A549 (cell line): ENCODE measurements around the gene AMN. TPM values are rescaled to one million over a fixed set of nuclear protein-coding genes. Genes with fewer than 3 reads are reported as not detected.

Experiments
- ATAC-seq, 2 experiments: fragments of 200-7000 bp in 1 of 2; fragments of >200 bp in 1 of 2; cut with Nextera tagmentation in 1 of 2; cut with Tn5 transposase in 1 of 2; 3 replicates each; pipeline versions ENCODE4 v1.8.0 to v1.9.1; 2018 to 2020; ENCODE audit warnings: mild to moderate bottlenecking in 1 of 2, moderate library complexity in 1 of 2
- CTCF ChIA-PET: fragments of 300-600 bp; sonication (Branson Sonifier 250); formaldehyde crosslinking; extraction: SDS; loops from one replicate; lab custom pipeline; 2021; ENCODE audit warnings: antibody characterized with exemption, inconsistent platforms; lab: Yijun Ruan, JAX
- POLR2A ChIA-PET: fragments of 350-600 bp; formaldehyde crosslinking; extraction: SDS; loops from one replicate; lab custom pipeline; 2021; ENCODE audit warnings: antibody characterized with exemption, inconsistent platforms; lab: Yijun Ruan, JAX
- DNase-seq, 2 experiments: peaks; one replicate each; pipeline versions ENCODE4 v3.0.0 to v3.0.0-alpha.2; 2011 to 2016; ENCODE audit warnings: low read depth in 1 of 2, low spot score in 1 of 2
- FAIRE-seq: peaks from 2 replicates; lab custom pipeline; 2011; peaks lifted over from hg19 to GRCh38; lab: Jason Lieb, UNC
- H3K27ac ChIP-seq, 2 experiments: fragments of >200 bp; sonication (Bioruptor Twin); formaldehyde crosslinking; 3 replicates each; pipeline ENCODE4 v1.5.1; 2016 to 2017
- H3K4me1 ChIP-seq: fragments of >200 bp; sonication (Bioruptor Twin); formaldehyde crosslinking; 3 replicates; pipeline ENCODE4 v1.6.1; 2016
- H3K4me2 ChIP-seq: fragments of >200 bp; sonication (Bioruptor Twin); formaldehyde crosslinking; 3 replicates; pipeline ENCODE4 v1.6.1; 2016
- H3K4me3 ChIP-seq: fragments of >200 bp; sonication (Bioruptor Twin); formaldehyde crosslinking; 3 replicates; pipeline ENCODE4 v1.5.1; 2016
- H3K9me3 ChIP-seq: fragments of >200 bp; sonication (Bioruptor Twin); formaldehyde crosslinking; 3 replicates; pipeline ENCODE4 v1.6.1; 2016
- BCL3 ChIP-seq: fragments of >200 bp; sonication (Bioruptor Twin); formaldehyde crosslinking; IDR thresholded peaks from 3 replicates; pipeline ENCODE4 v1.6.1; 2016
- CBX2 ChIP-seq: fragments of 200-600 bp; sonication (generic); IDR thresholded peaks from 2 replicates; pipeline ENCODE4 v1.6.1; 2016; ENCODE audit warnings: low read depth, mild to moderate bottlenecking, borderline replicate concordance
- CHD2 ChIP-seq: fragments of 150-350 bp; IDR thresholded peaks from 2 replicates; pipeline ENCODE4 v1.6.1; 2014; ENCODE audit warnings: low read length; ENCODE audit not compliant: partially characterized antibody
- FOSL2 ChIP-seq, 2 experiments: fragments of 450-650 bp in 1 of 2; fragments of >200 bp in 1 of 2; sonication (Bioruptor Twin) in 1 of 2; formaldehyde crosslinking; IDR thresholded peaks; 2 replicates each; pipeline versions ENCODE4 v1.5.0 to v1.6.1; 2016 to 2020; ENCODE audit warnings: mild to moderate bottlenecking in 1 of 2, moderate library complexity in 1 of 2
- FOXS1 ChIP-seq: fragments of 250-450 bp; sonication (Bioruptor Pico); IDR thresholded peaks from 2 replicates; pipeline ENCODE4 v1.5.0; 2020; ENCODE audit warnings: mild to moderate bottlenecking, moderate library complexity
- GATA3 ChIP-seq: IDR thresholded peaks from 2 replicates; pipeline ENCODE4 v1.6.1; 2012; ENCODE audit warnings: borderline replicate concordance
- HDAC2 ChIP-seq: fragments of 200-600 bp; sonication (generic); IDR thresholded peaks from 2 replicates; pipeline ENCODE4 v1.6.1; 2016
- HMGXB4 ChIP-seq: fragments of 250-450 bp; sonication (Bioruptor Pico); IDR thresholded peaks from 2 replicates; pipeline ENCODE4 v1.5.0; 2021; ENCODE audit warnings: mild to moderate bottlenecking, moderate library complexity, borderline replicate concordance
- HOXA7 ChIP-seq: fragments of 250-450 bp; sonication (Bioruptor Pico); IDR thresholded peaks from 2 replicates; pipeline ENCODE4 v1.5.0; 2020; ENCODE audit warnings: mild to moderate bottlenecking, moderate library complexity
- HOXB5 ChIP-seq: fragments of 250-450 bp; sonication (Bioruptor Pico); IDR thresholded peaks from 2 replicates; pipeline ENCODE4 v1.5.0; 2020; ENCODE audit warnings: mild to moderate bottlenecking, moderate library complexity
- JUN ChIP-seq, 2 experiments: fragments of >200 bp; sonication (Bioruptor Twin); formaldehyde crosslinking; IDR thresholded peaks; 2 replicates in 1 of 2; 3 replicates in 1 of 2; pipeline ENCODE4 v1.6.1; 2016 to 2017
- KDM1A ChIP-seq: fragments of 200-600 bp; sonication (generic); IDR thresholded peaks from 2 replicates; pipeline ENCODE4 v1.6.1; 2016; ENCODE audit warnings: low read depth, mild to moderate bottlenecking
- MAFK ChIP-seq: fragments of 450-650 bp; IDR thresholded peaks from 2 replicates; pipeline ENCODE4 v1.6.1; 2014; ENCODE audit not compliant: partially characterized antibody
- MYC ChIP-seq: IDR thresholded peaks from 2 replicates; pipeline ENCODE4 v1.6.1; 2012; ENCODE audit warnings: mild to moderate bottlenecking, inconsistent platforms, low read length, improper control_type of control experiment, borderline replicate concordance
- NFE2L2 ChIP-seq: fragments of 150-350 bp; conservative IDR thresholded peaks from 2 replicates; pipeline ENCODE4 v1.6.1; 2014; ENCODE audit warnings: low read length
- PHF8 ChIP-seq: fragments of 200-600 bp; sonication (generic); IDR thresholded peaks from 2 replicates; pipeline ENCODE4 v1.6.1; 2016; ENCODE audit warnings: low read depth, mild to moderate bottlenecking, antibody characterized with exemption, moderate library complexity, borderline replicate concordance
- POLR2A ChIP-seq: IDR thresholded peaks from 2 replicates; pipeline ENCODE4 v1.6.1; 2012; ENCODE audit warnings: mild to moderate bottlenecking, low read length
- POLR2AphosphoS2 ChIP-seq: conservative IDR thresholded peaks from 2 replicates; pipeline ENCODE4 v1.6.1; 2012; ENCODE audit warnings: low read length, improper control_type of control experiment, inconsistent platforms
- RARB ChIP-seq: fragments of 250-450 bp; sonication (Bioruptor Pico); IDR thresholded peaks from 2 replicates; pipeline ENCODE4 v1.8.0; 2021; ENCODE audit warnings: mild to moderate bottlenecking, moderate library complexity
- ZSCAN20 ChIP-seq: fragments of 250-450 bp; sonication (Bioruptor Pico); IDR thresholded peaks from 2 replicates; pipeline ENCODE4 v1.8.0; 2022; ENCODE audit warnings: mild to moderate bottlenecking, moderate library complexity
- WGBS: methylation state at CpG from one replicate; pipeline ENCODE4 v1.1.6; 2017; ENCODE audit errors: missing lambda C conversion rate; 5-methylcytosine and 5-hydroxymethylcytosine counted together
- polyA plus RNA-seq, 4 experiments: library from polyadenylated mRNA; depleted of rRNA in 3 of 4; stranded (reverse); fragments of >200 nt; fragmentation: RNase III in 1 of 4; extraction: RNeasy Plus Mini Kit Qiagen cat#74134 plus additional on column Dnase treatment in 1 of 4; gene quantifications; 2 replicates in 3 of 4; 3 replicates in 1 of 4; pipeline ENCODE4 v1.2.3, GENCODE V29; 2011 to 2017

Gene AMN
- polyA plus RNA-seq, 2 of the 4 experiments (the other 2 are of a cell fraction), result 0.25 to 0.58 TPM

- DNase-seq, result no peak
- ChIA-PET POLR2A (no interaction called here), CTCF (interaction anchor here (0.5 to 1.1 kb wide), 3 partner anchors 28 to 637 kb away, joined by 3 read pairs; no protein-coding TSS in a partner anchor)
- no peak overlapping the region for H3K4me3 ChIP-seq
- FAIRE-seq, result no peak
- H3K9me3 ChIP-seq, result no peaks in the 10 kb centered on the region
- H3K4me2 ChIP-seq, result no peak overlapping the region
- no peak for ATAC-seq
- no peak overlapping the region for H3K27ac ChIP-seq
- WGBS, result 94% methylated on average over 36 of the region's 74 CpGs
- no peak for TF ChIP-seq HDAC2
- no peak for TF ChIP-seq CHD2
- no peak for TF ChIP-seq POLR2AphosphoS2
- no peak for TF ChIP-seq NFE2L2
- TF ChIP-seq MYC, result no peak
- no peak for TF ChIP-seq RARB (CRISPR knock-in tag)
- TF ChIP-seq CBX2, result no peak
- no peak for TF ChIP-seq HOXB5 (CRISPR knock-in tag)
- TF ChIP-seq PHF8, result no peak
- no peak for TF ChIP-seq GATA3
- no peak for TF ChIP-seq HOXA7 (CRISPR knock-in tag)
- no peaks in the 10 kb centered on the region for H3K4me1 ChIP-seq
Observed at GRCh38 chr14:102930138-102930752, 7.8 kb downstream of the AMN start.

- ATAC-seq (no peak; a peak in 1 of 6 replicates), FAIRE-seq (no peak), DNase-seq (no peak)
- ChIA-PET POLR2A (no interaction called here), CTCF (interaction anchor here (1.0 to 1.1 kb wide), 2 partner anchors 27 to 236 kb away, joined by 3 read pairs; no protein-coding TSS in a partner anchor)
- H3K4me3 ChIP-seq, result no peak overlapping the region
- no peak overlapping the region for H3K4me2 ChIP-seq
- no peaks in the 10 kb centered on the region for H3K9me3 ChIP-seq
- no peaks in the 10 kb centered on the region for H3K4me1 ChIP-seq
- WGBS, result 84% methylated on average over 18 of the region's 34 CpGs
- TF ChIP-seq ZSCAN20 (CRISPR knock-in tag) (no peak), HMGXB4 (CRISPR knock-in tag) (no peak), JUN (IDR thresholded peaks at IDR 0.05) (no peak), MAFK (no peak), FOXS1 (CRISPR knock-in tag) (no peak), HOXA7 (CRISPR knock-in tag) (no peak), CHD2 (no peak), FOSL2 (IDR thresholded peaks at IDR 0.05) (no peak), FOSL2 (CRISPR knock-in tag; IDR thresholded peaks at IDR 0.05) (no peak), KDM1A (no peak), POLR2A (no peak), NFE2L2 (no peak), PHF8 (no peak), BCL3 (no peak)
- H3K27ac ChIP-seq, result no peak overlapping the region
Observed at GRCh38 chr14:102930753-102931579, 8.5 kb downstream of the AMN start.
